Testis (tissue), 3 donors: ENCODE results near the gene OXSR1. TPM values are rescaled to one million over a fixed set of nuclear protein-coding genes. Genes with fewer than 3 reads are reported as not detected.
A peak's percentile ranks its signal among the peaks of the same experiment; 100 is the strongest.

Experiments
- DNase-seq: peaks from one replicate; pipeline ENCODE4 v3.0.0-alpha.2; 2019
- H3K27ac ChIP-seq, 2 donors: fragments of 200-600 bp; sonication (generic); one replicate each; pipeline ENCODE4 v1.5.1; 2019
- H3K27me3 ChIP-seq: fragments of 200-600 bp; sonication (generic); one replicate; pipeline ENCODE4 v1.5.1; 2019
- H3K36me3 ChIP-seq: fragments of 200-600 bp; sonication (generic); one replicate; pipeline ENCODE4 v1.5.1; 2017; ENCODE audit warnings: low read depth; ENCODE audit errors: missing control alignments
- H3K4me1 ChIP-seq: fragments of 200-600 bp; sonication (generic); one replicate; pipeline ENCODE4 v1.5.1; 2019
- H3K4me3 ChIP-seq, 2 donors: fragments of 200-600 bp; sonication (generic); one replicate each; pipeline ENCODE4 v1.5.1; 2017 to 2019
- H3K9me3 ChIP-seq: fragments of 200-600 bp; sonication (generic); one replicate; pipeline ENCODE4 v1.5.1; 2017
- POLR2A ChIP-seq: fragments of 450-650 bp; IDR thresholded peaks from one replicate; pipeline ENCODE4 v1.6.1; 2017; ENCODE audit warnings: antibody characterized with exemption, mild to moderate bottlenecking, moderate library complexity
- WGBS, 2 donors: methylation state at CpG; one replicate each; pipeline ENCODE4 v1.1.5; 2018; 5-methylcytosine and 5-hydroxymethylcytosine counted together
- intact Hi-C: fragments of 100-400 bp; cut with DNase I; formaldehyde crosslinking; loops from one replicate; pipeline ENCODE4 v1.15.1; 2023; ENCODE audit warnings: low total_unique reads
- polyA plus RNA-seq: library from polyadenylated mRNA; stranded (reverse); fragments of 350-450 nt; fragmentation: Illumina TruSeq; extraction: RNeasy Lipid Tissue Mini Kit (QIAGEN cat#74804); gene quantifications from one replicate; pipeline ENCODE4 v1.2.3, GENCODE V29; 2014; ENCODE audit warnings: low read depth, low replicate concordance; ENCODE audit not compliant: insufficient read depth
- total RNA-seq, 2 donors: library from RNA; depleted of rRNA; stranded (reverse); fragments of >200 nt; gene quantifications; one replicate each; pipeline ENCODE4 v1.2.3, GENCODE V29; 2016
- TF ChIP-seq, protein P1 (sequence below), 3 experiments: fragments of 450-650 bp in 2 of 3; fragments of 200-600 bp in 1 of 3; sonication (generic) in 1 of 3; IDR thresholded peaks; one replicate each; pipeline ENCODE4 v1.5.1; 2016 to 2019; ENCODE audit warnings: antibody characterized with exemption in 3 of 3, mild to moderate bottlenecking in 2 of 3, moderate library complexity in 1 of 3

The OXSR1 gene
- total and polyA plus RNA-seq, 3 donors from 2014 or later, result 26.0 to 48.7 (median 39.7) TPM

DNA sequence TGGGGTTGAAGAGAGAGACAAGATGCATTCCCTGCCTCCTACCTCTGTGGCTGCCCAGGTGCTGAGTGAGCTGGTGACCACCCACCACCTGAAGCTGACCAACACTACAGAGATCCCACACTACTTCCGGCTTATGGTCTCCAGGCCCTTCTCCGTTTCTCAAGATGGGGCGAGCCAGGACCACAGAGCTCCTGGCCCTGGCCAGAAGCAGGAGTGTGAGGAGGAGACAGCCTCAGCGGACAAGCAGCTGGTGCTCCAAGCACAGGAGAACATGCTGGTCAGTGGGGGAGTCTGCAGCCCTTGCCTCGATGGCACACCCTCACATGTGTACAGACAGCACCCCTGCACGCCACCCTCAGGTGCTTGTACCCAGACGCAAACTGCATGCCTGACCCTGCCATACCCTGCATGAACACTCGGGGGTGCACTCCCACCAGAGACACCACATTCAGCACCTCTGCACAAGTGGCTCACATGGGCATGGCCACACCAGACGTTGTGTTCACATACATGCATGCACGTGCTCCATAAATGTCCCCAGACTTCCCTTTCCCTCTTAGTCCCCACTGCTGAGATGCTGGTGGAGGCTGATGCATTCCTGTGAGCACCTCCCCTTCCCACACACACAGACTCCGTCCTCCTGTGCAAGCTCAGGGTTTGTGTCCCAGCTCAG lies 47.5 kb upstream of the OXSR1 start:
- intact Hi-C loops, result no loop called here

DNA sequence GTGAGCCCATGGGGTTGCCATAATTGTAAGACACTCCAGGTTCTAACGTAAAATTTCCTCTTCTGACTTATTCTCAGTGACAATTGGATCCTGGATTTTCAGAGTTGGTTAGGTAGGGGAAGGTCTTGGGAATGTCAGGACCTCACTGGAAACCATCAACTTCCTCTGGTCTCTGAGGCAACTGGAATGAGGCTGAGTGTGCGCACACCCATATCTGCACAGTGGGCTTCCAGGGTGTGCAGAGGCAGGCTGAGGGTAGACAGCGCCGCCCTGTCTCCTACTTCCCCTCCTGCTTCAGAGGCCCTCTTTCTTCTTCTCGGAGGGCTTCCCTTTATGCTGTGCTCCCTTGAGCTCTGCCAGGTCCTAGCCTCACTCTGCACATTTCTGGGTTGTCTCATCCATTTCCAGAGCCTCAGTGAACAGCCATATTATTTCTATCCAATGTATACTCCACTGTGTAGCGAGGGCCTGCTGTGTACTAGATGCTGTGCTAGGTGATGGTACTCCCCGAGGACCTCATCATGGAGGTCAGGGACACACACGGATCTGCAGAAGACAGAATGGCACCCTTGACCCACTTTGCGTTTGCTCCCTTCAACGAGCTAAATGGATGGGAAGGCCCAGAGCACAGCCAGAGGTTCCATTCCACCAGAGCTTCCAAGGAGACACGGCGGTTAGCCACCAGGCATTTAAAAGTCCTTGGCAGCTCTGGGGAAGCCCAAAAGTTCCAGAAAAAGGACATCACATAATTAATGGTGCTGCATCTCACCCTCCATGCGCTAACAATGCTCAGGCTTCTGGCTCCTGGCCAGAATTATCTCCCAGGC lies 46.7 kb upstream of the OXSR1 start:
- TF ChIP-seq, protein P1, sequence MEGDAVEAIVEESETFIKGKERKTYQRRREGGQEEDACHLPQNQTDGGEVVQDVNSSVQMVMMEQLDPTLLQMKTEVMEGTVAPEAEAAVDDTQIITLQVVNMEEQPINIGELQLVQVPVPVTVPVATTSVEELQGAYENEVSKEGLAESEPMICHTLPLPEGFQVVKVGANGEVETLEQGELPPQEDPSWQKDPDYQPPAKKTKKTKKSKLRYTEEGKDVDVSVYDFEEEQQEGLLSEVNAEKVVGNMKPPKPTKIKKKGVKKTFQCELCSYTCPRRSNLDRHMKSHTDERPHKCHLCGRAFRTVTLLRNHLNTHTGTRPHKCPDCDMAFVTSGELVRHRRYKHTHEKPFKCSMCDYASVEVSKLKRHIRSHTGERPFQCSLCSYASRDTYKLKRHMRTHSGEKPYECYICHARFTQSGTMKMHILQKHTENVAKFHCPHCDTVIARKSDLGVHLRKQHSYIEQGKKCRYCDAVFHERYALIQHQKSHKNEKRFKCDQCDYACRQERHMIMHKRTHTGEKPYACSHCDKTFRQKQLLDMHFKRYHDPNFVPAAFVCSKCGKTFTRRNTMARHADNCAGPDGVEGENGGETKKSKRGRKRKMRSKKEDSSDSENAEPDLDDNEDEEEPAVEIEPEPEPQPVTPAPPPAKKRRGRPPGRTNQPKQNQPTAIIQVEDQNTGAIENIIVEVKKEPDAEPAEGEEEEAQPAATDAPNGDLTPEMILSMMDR (IDR thresholded peaks at IDR 0.05), result no peak
- no peak for TF ChIP-seq POLR2A
- Histone ChIP-seq H3K36me3 (no peaks in the 10 kb centered on the region), H3K4me3 (no peak overlapping the region), H3K27ac (no peak overlapping the region), H3K4me1 (no peaks in the 10 kb centered on the region), H3K9me3 (no peaks in the 10 kb centered on the region), H3K27me3 (no peaks in the 10 kb centered on the region)
- DNase-seq, result no peak
- intact Hi-C loops, result no loop called here
- 76 to 82% methylated on average over 11 to 13 of the region's 13 CpGs for WGBS, 2 donors

More for the DNA sequence above, 47.5 kb upstream of the OXSR1 start:
- Histone ChIP-seq H3K27ac (no peak overlapping the region), H3K9me3 (no peaks in the 10 kb centered on the region), H3K4me3 (no peak overlapping the region), H3K4me1 (no peaks in the 10 kb centered on the region), H3K36me3 (no peaks in the 10 kb centered on the region), H3K27me3 (no peaks in the 10 kb centered on the region)
- no peak for TF ChIP-seq POLR2A
- TF ChIP-seq, protein P1 (IDR thresholded peaks at IDR 0.05), result peak; percentile 60 to 82 (median 65)
- DNase-seq, result peak; percentile 73
- WGBS, 2 donors, result 62 to 75% methylated on average over 7 to 11 of the region's 11 CpGs

DNA sequence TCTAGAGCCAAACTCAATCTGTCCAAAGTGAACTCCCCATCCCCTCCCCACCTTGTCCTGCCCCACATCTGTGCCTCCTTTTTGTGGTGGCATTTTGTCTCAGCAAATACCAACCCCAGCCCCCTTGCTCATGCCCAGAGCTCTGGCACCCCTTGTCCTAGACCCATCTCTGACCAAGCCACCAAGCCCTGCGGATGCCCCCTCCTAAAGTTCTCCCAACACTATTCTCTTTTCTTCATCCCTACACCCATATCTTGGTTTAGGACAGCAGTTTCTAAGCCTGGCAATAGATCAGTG lies 46.1 kb upstream of the OXSR1 start:
- intact Hi-C loops, result no loop called here
- Histone ChIP-seq H3K36me3 (no peaks in the 10 kb centered on the region), H3K4me3 (no peak overlapping the region), H3K27ac (no peak overlapping the region), H3K4me1 (no peaks in the 10 kb centered on the region), H3K27me3 (no peaks in the 10 kb centered on the region), H3K9me3 (no peaks in the 10 kb centered on the region)
- TF ChIP-seq POLR2A, result no peak
- TF ChIP-seq, protein P1 (IDR thresholded peaks at IDR 0.05), result no peak
- no peak for DNase-seq
- WGBS, 2 donors, result 97 to 100% methylated on average over 1 of the region's 1 CpG

DNA sequence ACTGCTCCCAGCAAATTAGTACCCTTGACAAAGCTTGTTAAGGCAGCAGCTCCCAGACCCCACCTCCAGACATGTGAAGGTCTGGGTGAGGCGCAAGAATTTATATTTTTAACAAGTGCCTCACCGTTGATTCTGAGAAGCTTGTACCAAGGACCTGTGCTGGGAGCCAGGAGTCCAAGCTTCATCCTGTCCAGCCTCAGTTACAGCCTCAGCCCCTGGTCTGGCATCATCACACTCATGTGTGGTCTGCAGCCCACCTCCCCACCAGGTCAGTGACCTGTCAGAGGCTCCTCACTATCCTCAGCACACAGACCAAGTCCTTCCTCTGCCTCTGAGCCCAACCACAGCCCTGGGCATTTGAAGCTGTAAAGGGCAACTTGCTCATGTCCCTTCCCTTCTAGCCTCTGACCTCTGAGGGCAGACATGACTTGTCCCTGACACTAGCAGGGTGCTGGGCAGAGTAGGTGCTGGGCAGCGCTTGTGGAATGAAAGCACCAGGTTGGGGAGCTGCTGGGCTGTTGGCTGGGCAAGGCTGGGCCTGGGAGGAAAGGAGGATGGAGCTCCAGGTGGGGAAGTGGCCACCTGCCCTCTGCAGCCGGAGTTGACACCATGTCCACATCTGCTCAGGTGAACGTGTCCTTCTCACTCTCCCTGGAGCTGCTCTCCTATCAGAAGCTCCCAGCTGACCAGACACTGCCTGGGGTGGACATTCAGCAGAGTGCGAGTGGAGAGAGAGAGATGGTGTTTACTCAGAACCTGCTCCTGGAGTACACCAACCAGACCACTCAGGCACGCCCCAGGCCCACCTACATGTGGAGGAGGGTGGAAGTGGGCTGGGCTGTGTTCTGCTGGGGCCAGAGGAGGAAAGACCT lies 45.3 kb upstream of the OXSR1 start:
- Histone ChIP-seq H3K9me3 (no peaks in the 10 kb centered on the region), H3K27ac (no peak overlapping the region), H3K4me3 (no peak overlapping the region), H3K4me1 (no peaks in the 10 kb centered on the region), H3K27me3 (no peaks in the 10 kb centered on the region), H3K36me3 (no peaks in the 10 kb centered on the region)
- whole genome bisulfite sequencing, 2 donors, result 62 to 89% methylated on average over 5 to 7 of the region's 7 CpGs
- TF ChIP-seq, protein P1 (IDR thresholded peaks at IDR 0.05), result no peak
- no peak for TF ChIP-seq POLR2A
- no peak for DNase-seq
- intact Hi-C loops, result no loop called here
